Measurements from ENCODE around the gene APBA2. TPM values are rescaled to one million over a fixed set of nuclear protein-coding genes. Genes with fewer than 3 reads are reported as not detected.
"Not testable (repeated sequence)": the region's sequence is repeated elsewhere in the genome, so short reads cannot be mapped to it uniquely, and the experiment has no call there.

Gene APBA2
- polyA plus RNA-seq, 2 of the 4 experiments (the other 2 are of a cell fraction): 11.4 to 12.6 TPM

- ChIA-PET CTCF (interaction anchor here (0.8 to 1.4 kb wide), 3 partner anchors 11 to 216 kb away, joined by 3 read pairs; no protein-coding TSS in a partner anchor), POLR2A (no interaction called here)
- H3K9me3 ChIP-seq: no peaks in the 10 kb centered on the region
- TF ChIP-seq RFX5 (IDR thresholded peaks at IDR 0.05): no peak
- TF ChIP-seq CBX8 (IDR thresholded peaks at IDR 0.05): no peak
- no peak for TF ChIP-seq ESRRA (IDR thresholded peaks at IDR 0.05; ENCODE audit: borderline replicate concordance, low read length)
- no peak for TF ChIP-seq KDM5A (IDR thresholded peaks at IDR 0.05)
- no peak for TF ChIP-seq ZNF302 (CRISPR knock-in tag; IDR thresholded peaks at IDR 0.05)
- no peak for TF ChIP-seq HES2 (IDR thresholded peaks at IDR 0.05)
- TF ChIP-seq CTCF (IDR thresholded peaks at IDR 0.05): no peak
- no peak for TF ChIP-seq PHF8 (IDR thresholded peaks at IDR 0.05; ENCODE audit: borderline replicate concordance, low read depth)
- no peak for TF ChIP-seq MAFK (IDR thresholded peaks at IDR 0.05; ENCODE audit: partially characterized antibody)
- TF ChIP-seq MAX (IDR thresholded peaks at IDR 0.05): no peak
- no peak overlapping the region for H3K4me2 ChIP-seq
- DNase-seq (ENCODE audit: low read depth in 1 of 2, low spot score in 1 of 2): no peak
- FAIRE-seq: no peak
- WGBS (ENCODE audit: missing lambda C conversion rate): 93% methylated on average over 18 of the region's 18 CpGs
- no peak overlapping the region for H3K27ac ChIP-seq
- no peak for ATAC-seq
- H3K4me3 ChIP-seq: no peak overlapping the region
- peaks cover 15% of the 10 kb centered on the region for H3K4me1 ChIP-seq
Measured at GRCh38 chr15:28888302-28888894, 2.6 kb downstream of the APBA2 start.

- DNase-seq (ENCODE audit: low read depth in 1 of 2, low spot score in 1 of 2) (no peak), ATAC-seq (no peak), FAIRE-seq (no peak)
- Histone ChIP-seq H3K27ac (no peak overlapping the region), H3K9me3 (no peaks in the 10 kb centered on the region), H3K4me3 (no peak overlapping the region), H3K4me2 (no peak overlapping the region), H3K4me1 (peaks cover 15% of the 10 kb centered on the region)
- TF ChIP-seq PHF8 (IDR thresholded peaks at IDR 0.05; ENCODE audit: borderline replicate concordance, low read depth) (no peak), EHF (CRISPR knock-in tag; IDR thresholded peaks at IDR 0.05) (no peak), HOXA7 (CRISPR knock-in tag; IDR thresholded peaks at IDR 0.05) (no peak), ZSCAN20 (CRISPR knock-in tag; IDR thresholded peaks at IDR 0.05) (no peak), ZNF302 (CRISPR knock-in tag; IDR thresholded peaks at IDR 0.05) (no peak), CHD4 (IDR thresholded peaks at IDR 0.05; ENCODE audit: borderline replicate concordance) (no peak), NPAS2 (CRISPR knock-in tag; IDR thresholded peaks at IDR 0.05; ENCODE audit: borderline replicate concordance) (no peak), KDM1A (IDR thresholded peaks at IDR 0.05; ENCODE audit: low read depth) (no peak)
- CTCF ChIA-PET: no interaction called here
- WGBS (ENCODE audit: missing lambda C conversion rate): 88% methylated on average over 10 of the region's 10 CpGs
- POLR2A ChIA-PET: no interaction called here
Measured at GRCh38 chr15:28888900-28889299, 3.1 kb downstream of the APBA2 start.

- POLR2A ChIA-PET: no interaction called here
- CTCF ChIA-PET: no interaction called here
- FAIRE-seq (no peak), ATAC-seq (no peak), DNase-seq (ENCODE audit: low read depth in 1 of 2, low spot score in 1 of 2) (no peak)
- TF ChIP-seq POLR2AphosphoS2 (conservative IDR thresholded peaks at IDR 0.05; ENCODE audit: low read length) (no peak), HDAC2 (IDR thresholded peaks at IDR 0.05) (no peak), CTCF (IDR thresholded peaks at IDR 0.05) (no peak), RARB (CRISPR knock-in tag; IDR thresholded peaks at IDR 0.05) (no peak), JUNB (IDR thresholded peaks at IDR 0.05) (no peak), MAX (IDR thresholded peaks at IDR 0.05) (no peak), NPAS2 (CRISPR knock-in tag; IDR thresholded peaks at IDR 0.05; ENCODE audit: borderline replicate concordance) (no peak), EP300 (IDR thresholded peaks at IDR 0.05) (no peak), RAD21 (conservative IDR thresholded peaks at IDR 0.05 in 1 of 2, IDR thresholded peaks at IDR 0.05 in 1 of 2) (no peak), NR3C1 (IDR thresholded peaks at IDR 0.05) (no peak), HOXB13 (CRISPR knock-in tag; IDR thresholded peaks at IDR 0.05; ENCODE audit: low read depth) (no peak), HEYL (CRISPR knock-in tag; IDR thresholded peaks at IDR 0.05) (no peak), CHD2 (IDR thresholded peaks at IDR 0.05; ENCODE audit: low read length, partially characterized antibody) (no peak), EHF (CRISPR knock-in tag; IDR thresholded peaks at IDR 0.05) (no peak), CBX2 (IDR thresholded peaks at IDR 0.05; ENCODE audit: borderline replicate concordance, low read depth) (no peak), FOSB (CRISPR knock-in tag; IDR thresholded peaks at IDR 0.05) (no peak)
- peaks cover 15% of the 10 kb centered on the region for H3K4me1 ChIP-seq
- H3K9me3 ChIP-seq: no peaks in the 10 kb centered on the region
- 93% methylated on average over 3 of the region's 3 CpGs for WGBS (ENCODE audit: missing lambda C conversion rate)
- no peak overlapping the region for H3K27ac ChIP-seq
- no peak overlapping the region for H3K4me3 ChIP-seq
- no peak overlapping the region for H3K4me2 ChIP-seq
Measured at GRCh38 chr15:28889346-28889745, 3.6 kb downstream of the APBA2 start.

GRCh38 chr15:28889871-28890270 is 4.1 kb downstream of the APBA2 start:
- CTCF ChIA-PET: interaction anchor here (1.1 kb wide), 1 partner anchor 9 kb away, joined by 4 read pairs; no protein-coding TSS in a partner anchor
- H3K4me2 ChIP-seq; H3K27ac ChIP-seq; POLR2A ChIA-PET; DNase-seq (ENCODE audit: low read depth in 1 of 2, low spot score in 1 of 2); H3K9me3 ChIP-seq; H3K4me3 ChIP-seq; ATAC-seq; FAIRE-seq: not testable (repeated sequence)
- WGBS (ENCODE audit: missing lambda C conversion rate): 95% methylated on average over 6 of the region's 6 CpGs
- peaks cover 15% of the 10 kb centered on the region for H3K4me1 ChIP-seq
